GM23248 (cell line): Measurements from ENCODE around the gene MTG2. TPM values are rescaled to one million over a fixed set of nuclear protein-coding genes. Genes with fewer than 3 reads are reported as not detected.

Source experiments
- DNase-seq: peaks from one replicate; pipeline ENCODE4 v3.0.0-alpha.2; 2015
- H2AFZ ChIP-seq: fragments of 200-600 bp; sonication (generic); 2 replicates; pipeline ENCODE4 v1.6.1; 2016; ENCODE audit warnings: antibody characterized with exemption
- H3F3A ChIP-seq: fragments of 200-600 bp; sonication (generic); 2 replicates; pipeline ENCODE4 v1.6.1; 2016; ENCODE audit warnings: mild to moderate bottlenecking, antibody characterized with exemption, mixed run types; ENCODE audit not compliant: insufficient read depth
- H3K27ac ChIP-seq: fragments of 200-600 bp; sonication (generic); 2 replicates; pipeline ENCODE4 v1.5.1; 2016; ENCODE audit warnings: mild to moderate bottlenecking
- H3K27me3 ChIP-seq: fragments of 200-600 bp; sonication (generic); replicated peaks from 2 replicates; pipeline ENCODE4 v1.6.1; 2016; ENCODE audit warnings: mild to moderate bottlenecking; ENCODE audit not compliant: insufficient read depth
- H3K36me3 ChIP-seq: fragments of 200-600 bp; sonication (generic); 2 replicates; pipeline ENCODE4 v1.6.1; 2016; ENCODE audit warnings: low read depth, mild to moderate bottlenecking
- H3K4me1 ChIP-seq: fragments of 200-600 bp; sonication (generic); 2 replicates; pipeline ENCODE4 v1.6.1; 2016; ENCODE audit warnings: mild to moderate bottlenecking; ENCODE audit not compliant: insufficient read depth
- H3K4me2 ChIP-seq: fragments of 200-600 bp; sonication (generic); one replicate; pipeline ENCODE4 v1.6.1; 2016; ENCODE audit warnings: mild to moderate bottlenecking; ENCODE audit not compliant: unreplicated experiment
- H3K4me3 ChIP-seq: fragments of 200-600 bp; sonication (generic); 2 replicates; pipeline ENCODE4 v1.5.1; 2016; ENCODE audit warnings: mild to moderate bottlenecking
- H3K79me2 ChIP-seq: fragments of 200-600 bp; sonication (generic); 2 replicates; pipeline ENCODE4 v1.6.1; 2016; ENCODE audit warnings: mild to moderate bottlenecking; ENCODE audit not compliant: insufficient read depth
- H3K9ac ChIP-seq: fragments of 200-600 bp; sonication (generic); 2 replicates; pipeline ENCODE4 v1.6.1; 2016; ENCODE audit warnings: mild to moderate bottlenecking
- H3K9me2 ChIP-seq: fragments of 200-600 bp; sonication (generic); 2 replicates; pipeline ENCODE4 v1.6.1; 2016; ENCODE audit warnings: mixed run types, mild to moderate bottlenecking, moderate library complexity; ENCODE audit not compliant: insufficient read depth
- H3K9me3 ChIP-seq: fragments of 200-600 bp; sonication (generic); one replicate; pipeline ENCODE4 v1.6.1; 2017; ENCODE audit warnings: low read depth
- H4K20me1 ChIP-seq: fragments of 200-600 bp; sonication (generic); 2 replicates; pipeline ENCODE4 v1.6.0; 2016; ENCODE audit not compliant: insufficient read depth
- EZH2 ChIP-seq: fragments of 200-600 bp; sonication (generic); IDR thresholded peaks from 2 replicates; pipeline ENCODE4 v1.6.1; 2018; ENCODE audit warnings: antibody characterized with exemption, mild to moderate bottlenecking; ENCODE audit not compliant: insufficient read depth, poor library complexity, severe bottlenecking
- EZH2phosphoT487 ChIP-seq: fragments of 200-600 bp; sonication (generic); IDR thresholded peaks from 2 replicates; pipeline ENCODE4 v1.6.1; 2018; ENCODE audit warnings: antibody characterized with exemption, moderate library complexity, mild to moderate bottlenecking, low read depth; ENCODE audit not compliant: insufficient read depth
- WGBS, 2 experiments: methylation state at CpG; one replicate each; pipeline ENCODE4 v1.1.6; 2015 to 2017; ENCODE audit warnings: low lambda C conversion rate in 2 of 2, low coverage in 1 of 2; ENCODE audit errors: missing lambda C conversion rate in 2 of 2; 5-methylcytosine and 5-hydroxymethylcytosine counted together
- in situ Hi-C: fragments of 300-500 bp; cut with MboI; formaldehyde crosslinking; loops from 2 replicates; pipeline ENCODE4 v1.15.0; 2020
- polyA plus RNA-seq: library from polyadenylated mRNA; unstranded; fragments of >200 nt; fragmentation: Nextera tagmentation; extraction: Ambion mirVana; gene quantifications from 2 replicates; pipeline ENCODE4 v1.2.1, GENCODE V29; 2016
- total RNA-seq: library from RNA; depleted of rRNA; stranded (reverse); fragments of >200 nt; shearing (Covaris generic); gene quantifications from 2 replicates; pipeline ENCODE4 v1.2.3, GENCODE V29; 2014

The MTG2 gene
- total and polyA plus RNA-seq, 2 experiments from 2014 or later: 17.3 to 20.2 TPM

DNA sequence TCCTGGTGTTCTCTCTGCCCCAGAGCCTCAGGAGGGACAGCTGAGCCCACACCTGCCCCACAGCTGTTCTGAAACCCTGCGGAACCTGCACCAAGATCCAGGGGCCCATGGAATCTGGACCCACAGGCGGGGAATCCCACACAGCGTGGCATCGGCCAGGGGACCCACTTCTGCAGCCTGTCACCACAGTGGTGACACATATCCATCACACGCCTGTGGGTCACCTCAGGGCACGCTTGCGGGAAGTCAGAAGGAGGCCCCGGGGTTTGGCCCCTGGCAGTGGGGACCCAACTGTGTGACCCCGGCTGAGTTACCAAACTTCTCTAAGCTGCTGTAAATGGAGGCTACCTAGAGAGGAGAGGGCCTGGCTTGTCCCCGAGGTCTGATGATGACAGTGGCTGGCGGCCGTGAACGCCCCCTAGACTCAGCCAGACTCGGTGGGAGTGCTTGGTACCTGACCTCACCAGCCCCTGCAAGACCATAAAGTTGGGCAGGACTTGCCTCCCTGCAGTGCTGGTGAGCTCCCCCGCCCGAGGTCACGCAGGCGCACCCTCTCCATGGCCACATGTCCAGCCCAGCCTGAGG is 39.5 kb downstream of the MTG2 start:
- H3K4me3 ChIP-seq: no peak overlapping the region
- H3K4me2 ChIP-seq: no peak overlapping the region
- in situ Hi-C loops: no loop called here
- H3K79me2 ChIP-seq: no peaks in the 10 kb centered on the region
- no peak overlapping the region for H2AFZ ChIP-seq
- H3K4me1 ChIP-seq: no peaks in the 10 kb centered on the region
- H3K9ac ChIP-seq: no peak overlapping the region
- no peaks in the 10 kb centered on the region for H3F3A ChIP-seq
- no peaks in the 10 kb centered on the region for H3K9me2 ChIP-seq
- peaks cover 40% of the 10 kb centered on the region for H3K27me3 ChIP-seq
- H3K36me3 ChIP-seq: no peaks in the 10 kb centered on the region
- no peak overlapping the region for H3K27ac ChIP-seq
- no peak for DNase-seq
- H3K9me3 ChIP-seq: no peaks in the 10 kb centered on the region
- WGBS, 2 experiments: 69 to 73% methylated on average over 15 to 18 of the region's 18 CpGs
- no peaks in the 10 kb centered on the region for H4K20me1 ChIP-seq
- TF ChIP-seq EZH2 (no peak), EZH2phosphoT487 (no peak)

DNA sequence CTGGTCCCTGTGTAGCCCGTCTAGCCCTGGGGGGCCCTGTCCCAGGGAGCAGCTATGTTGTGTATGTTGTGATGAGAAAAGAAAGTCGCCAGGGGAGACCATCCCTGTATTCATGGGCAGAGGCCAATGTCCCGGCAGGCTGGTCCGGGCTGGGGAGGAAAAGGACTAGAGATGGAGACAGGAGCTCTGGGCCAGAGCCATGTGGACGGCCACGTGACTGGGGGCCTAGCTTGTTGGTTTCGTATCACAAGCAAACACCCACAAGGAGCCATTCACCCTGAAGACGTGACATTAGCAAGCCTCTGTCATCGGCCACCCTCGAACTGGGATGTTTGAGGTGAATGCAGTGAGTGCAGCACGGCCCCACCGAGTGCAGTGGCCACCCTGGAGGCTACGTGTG is 40.1 kb downstream of the MTG2 start:
- 26 to 27% methylated on average over 13 of the region's 13 CpGs for WGBS, 2 experiments
- Histone ChIP-seq H3K9me2 (no peaks in the 10 kb centered on the region), H3F3A (no peaks in the 10 kb centered on the region), H3K4me1 (no peaks in the 10 kb centered on the region), H2AFZ (no peak overlapping the region), H3K9me3 (no peaks in the 10 kb centered on the region), H3K27me3 (peaks cover 37% of the 10 kb centered on the region), H3K9ac (no peak overlapping the region), H3K79me2 (no peaks in the 10 kb centered on the region), H3K27ac (no peak overlapping the region), H4K20me1 (no peaks in the 10 kb centered on the region), H3K4me2 (no peak overlapping the region), H3K4me3 (no peak overlapping the region), H3K36me3 (no peaks in the 10 kb centered on the region)
- TF ChIP-seq EZH2 (no peak), EZH2phosphoT487 (no peak)
- in situ Hi-C loops: no loop called here
- DNase-seq: no peak

DNA sequence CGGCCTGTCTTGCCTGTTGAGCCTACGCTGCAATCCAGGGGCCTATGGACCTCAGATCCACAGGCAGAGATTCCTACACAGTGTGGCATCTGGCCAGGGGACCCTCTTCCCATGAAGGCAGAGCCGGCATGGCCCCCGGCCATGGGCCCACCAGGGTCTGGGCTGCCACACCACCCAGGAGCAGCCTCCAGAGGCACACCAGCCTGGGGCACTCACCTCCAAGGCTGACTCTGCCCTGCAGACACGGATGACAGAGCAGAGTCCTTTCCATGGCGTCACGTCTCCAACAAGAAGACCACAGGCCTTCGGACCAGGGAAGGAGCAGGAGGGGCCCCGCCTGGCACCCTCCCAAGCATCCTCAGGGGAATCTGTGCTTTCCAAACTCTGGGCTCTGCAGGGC is 40.7 kb downstream of the MTG2 start:
- WGBS, 2 experiments: 63 to 70% methylated on average over 9 of the region's 9 CpGs
- no peaks in the 10 kb centered on the region for H3K36me3 ChIP-seq

DNA sequence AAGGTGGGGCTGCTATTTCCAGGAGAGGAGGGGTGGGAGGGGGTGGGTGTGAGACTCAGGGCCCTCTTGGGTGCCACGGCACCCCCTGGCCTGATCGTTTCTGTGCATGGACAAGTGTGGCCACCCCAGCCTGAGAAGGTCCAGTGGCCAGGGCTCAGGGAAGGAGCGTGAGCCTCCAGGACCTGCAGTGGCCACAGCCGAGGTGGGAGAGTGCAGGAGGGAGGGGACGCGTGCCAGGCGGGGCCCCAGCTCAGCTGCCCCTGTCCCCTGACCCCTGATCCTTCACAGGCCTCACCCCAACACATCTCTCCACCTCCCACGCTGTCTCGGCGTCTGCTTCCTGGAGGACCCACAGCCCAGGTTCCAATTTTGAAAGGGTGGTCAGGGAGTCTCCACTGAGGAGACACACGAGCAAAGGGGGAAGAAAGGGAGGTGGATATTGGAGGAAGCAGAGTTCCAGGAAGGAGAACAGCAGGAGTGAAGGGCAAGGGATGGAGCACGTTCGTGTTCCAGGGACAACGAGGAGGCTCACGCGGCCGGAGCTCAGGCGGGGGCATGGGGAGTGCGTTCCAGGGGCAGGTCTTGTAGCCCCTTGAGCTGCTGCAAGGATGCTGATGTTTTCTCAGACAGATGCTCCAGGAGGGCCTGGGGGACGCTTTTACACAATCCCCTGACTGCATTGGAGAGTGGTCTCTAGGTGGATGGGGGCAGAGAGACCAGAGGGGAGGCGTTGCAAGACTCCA is 41.5 kb downstream of the MTG2 start:
- WGBS, 2 experiments: 52 to 55% methylated on average over 20 to 21 of the region's 21 CpGs

More for the DNA sequence above, 40.7 kb downstream of the MTG2 start:
- H3K9me3 ChIP-seq: no peaks in the 10 kb centered on the region
- H3K4me1 ChIP-seq: no peaks in the 10 kb centered on the region
- H3K4me3 ChIP-seq: no peak overlapping the region
- H3K79me2 ChIP-seq: no peaks in the 10 kb centered on the region
- H3K27ac ChIP-seq: no peak overlapping the region
- in situ Hi-C loops: no loop called here
- H2AFZ ChIP-seq: no peak overlapping the region
- peaks cover 32% of the 10 kb centered on the region for H3K27me3 ChIP-seq
- no peak overlapping the region for H3K4me2 ChIP-seq
- no peak for DNase-seq
- no peaks in the 10 kb centered on the region for H3K9me2 ChIP-seq
- TF ChIP-seq EZH2phosphoT487 (no peak), EZH2 (no peak)
- H3F3A ChIP-seq: no peaks in the 10 kb centered on the region
- H4K20me1 ChIP-seq: no peaks in the 10 kb centered on the region
- no peak overlapping the region for H3K9ac ChIP-seq

More for the DNA sequence above, 41.5 kb downstream of the MTG2 start:
- peaks cover 25% of the 10 kb centered on the region for H3K27me3 ChIP-seq
- DNase-seq: no peak
- in situ Hi-C loops: no loop called here
- H3K9me2 ChIP-seq: no peaks in the 10 kb centered on the region
- H4K20me1 ChIP-seq: no peaks in the 10 kb centered on the region
- TF ChIP-seq EZH2 (no peak), EZH2phosphoT487 (no peak)
- no peaks in the 10 kb centered on the region for H3K36me3 ChIP-seq
- no peak overlapping the region for H2AFZ ChIP-seq
- no peaks in the 10 kb centered on the region for H3K4me1 ChIP-seq
- no peaks in the 10 kb centered on the region for H3F3A ChIP-seq
- no peak overlapping the region for H3K27ac ChIP-seq
- H3K79me2 ChIP-seq: no peaks in the 10 kb centered on the region
- no peak overlapping the region for H3K9ac ChIP-seq
- no peak overlapping the region for H3K4me2 ChIP-seq
- no peaks in the 10 kb centered on the region for H3K9me3 ChIP-seq
- no peak overlapping the region for H3K4me3 ChIP-seq
